Testis (tissue), 3 donors: ENCODE measurements around the gene BIVM. TPM values are rescaled to one million over a fixed set of nuclear protein-coding genes. Genes with fewer than 3 reads are reported as not detected.
A peak's percentile ranks its signal among the peaks of the same experiment; 100 is the strongest.

Experiments used
- DNase-seq: peaks from one replicate; pipeline ENCODE4 v3.0.0-alpha.2; 2019
- H3K27ac ChIP-seq, 2 donors: fragments of 200-600 bp; sonication (generic); one replicate each; pipeline ENCODE4 v1.5.1; 2019
- H3K27me3 ChIP-seq: fragments of 200-600 bp; sonication (generic); one replicate; pipeline ENCODE4 v1.5.1; 2019
- H3K36me3 ChIP-seq: fragments of 200-600 bp; sonication (generic); one replicate; pipeline ENCODE4 v1.5.1; 2017; ENCODE audit warnings: low read depth; ENCODE audit errors: missing control alignments
- H3K4me1 ChIP-seq: fragments of 200-600 bp; sonication (generic); one replicate; pipeline ENCODE4 v1.5.1; 2019
- H3K4me3 ChIP-seq, 2 donors: fragments of 200-600 bp; sonication (generic); one replicate each; pipeline ENCODE4 v1.5.1; 2017 to 2019
- H3K9me3 ChIP-seq: fragments of 200-600 bp; sonication (generic); one replicate; pipeline ENCODE4 v1.5.1; 2017
- POLR2A ChIP-seq: fragments of 450-650 bp; IDR thresholded peaks from one replicate; pipeline ENCODE4 v1.6.1; 2017; ENCODE audit warnings: antibody characterized with exemption, mild to moderate bottlenecking, moderate library complexity
- WGBS, 2 donors: methylation state at CpG; one replicate each; pipeline ENCODE4 v1.1.5; 2018; 5-methylcytosine and 5-hydroxymethylcytosine counted together
- intact Hi-C: fragments of 100-400 bp; cut with DNase I; formaldehyde crosslinking; loops from one replicate; pipeline ENCODE4 v1.15.1; 2023; ENCODE audit warnings: low total_unique reads
- polyA plus RNA-seq: library from polyadenylated mRNA; stranded (reverse); fragments of 350-450 nt; fragmentation: Illumina TruSeq; extraction: RNeasy Lipid Tissue Mini Kit (QIAGEN cat#74804); gene quantifications from one replicate; pipeline ENCODE4 v1.2.3, GENCODE V29; 2014; ENCODE audit warnings: low read depth, low replicate concordance; ENCODE audit not compliant: insufficient read depth
- total RNA-seq, 2 donors: library from RNA; depleted of rRNA; stranded (reverse); fragments of >200 nt; gene quantifications; one replicate each; pipeline ENCODE4 v1.2.3, GENCODE V29; 2016
- TF ChIP-seq, protein P1 (sequence below), 3 experiments: fragments of 450-650 bp in 2 of 3; fragments of 200-600 bp in 1 of 3; sonication (generic) in 1 of 3; IDR thresholded peaks; one replicate each; pipeline ENCODE4 v1.5.1; 2016 to 2019; ENCODE audit warnings: antibody characterized with exemption in 3 of 3, mild to moderate bottlenecking in 2 of 3, moderate library complexity in 1 of 3

BIVM gene
- total and polyA plus RNA-seq, 3 donors from 2014 or later: 4.7 to 9.1 (median 8.4) TPM

- Histone ChIP-seq H3K9me3 (no peaks in the 10 kb centered on the region), H3K36me3 (no peaks in the 10 kb centered on the region), H3K4me1 (no peaks in the 10 kb centered on the region), H3K27ac (peak overlapping the region; percentile 47 to 80), H3K27me3 (no peaks in the 10 kb centered on the region), H3K4me3 (peak overlapping the region; percentile 63 to 86)
- DNase-seq: peak; percentile 19
- intact Hi-C loops: no loop called here
- TF ChIP-seq, protein P1, sequence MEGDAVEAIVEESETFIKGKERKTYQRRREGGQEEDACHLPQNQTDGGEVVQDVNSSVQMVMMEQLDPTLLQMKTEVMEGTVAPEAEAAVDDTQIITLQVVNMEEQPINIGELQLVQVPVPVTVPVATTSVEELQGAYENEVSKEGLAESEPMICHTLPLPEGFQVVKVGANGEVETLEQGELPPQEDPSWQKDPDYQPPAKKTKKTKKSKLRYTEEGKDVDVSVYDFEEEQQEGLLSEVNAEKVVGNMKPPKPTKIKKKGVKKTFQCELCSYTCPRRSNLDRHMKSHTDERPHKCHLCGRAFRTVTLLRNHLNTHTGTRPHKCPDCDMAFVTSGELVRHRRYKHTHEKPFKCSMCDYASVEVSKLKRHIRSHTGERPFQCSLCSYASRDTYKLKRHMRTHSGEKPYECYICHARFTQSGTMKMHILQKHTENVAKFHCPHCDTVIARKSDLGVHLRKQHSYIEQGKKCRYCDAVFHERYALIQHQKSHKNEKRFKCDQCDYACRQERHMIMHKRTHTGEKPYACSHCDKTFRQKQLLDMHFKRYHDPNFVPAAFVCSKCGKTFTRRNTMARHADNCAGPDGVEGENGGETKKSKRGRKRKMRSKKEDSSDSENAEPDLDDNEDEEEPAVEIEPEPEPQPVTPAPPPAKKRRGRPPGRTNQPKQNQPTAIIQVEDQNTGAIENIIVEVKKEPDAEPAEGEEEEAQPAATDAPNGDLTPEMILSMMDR (IDR thresholded peaks at IDR 0.05): no peak
- no peak for TF ChIP-seq POLR2A
- 0 to 1% methylated on average over 33 to 55 of the region's 69 CpGs for WGBS, 2 donors
These were observed 666 bp downstream of the BIVM start for GRCh38 chr13:102799426-102800144.

- intact Hi-C loops: no loop called here
- Histone ChIP-seq H3K27me3 (no peaks in the 10 kb centered on the region), H3K36me3 (no peaks in the 10 kb centered on the region), H3K4me1 (no peaks in the 10 kb centered on the region), H3K9me3 (no peaks in the 10 kb centered on the region), H3K4me3 (peak overlapping the region; percentile 63 to 86), H3K27ac (peak overlapping the region; percentile 47 to 80)
- 2 to 3% methylated on average over 24 to 49 of the region's 81 CpGs for WGBS, 2 donors
- peak; percentile 78 for DNase-seq
- TF ChIP-seq POLR2A: no peak
- TF ChIP-seq, protein P1 (IDR thresholded peaks at IDR 0.05): peak; percentile 54 to 59 (median 55)
These were observed 1.5 kb downstream of the BIVM start for GRCh38 chr13:102800145-102801041.

DNA sequence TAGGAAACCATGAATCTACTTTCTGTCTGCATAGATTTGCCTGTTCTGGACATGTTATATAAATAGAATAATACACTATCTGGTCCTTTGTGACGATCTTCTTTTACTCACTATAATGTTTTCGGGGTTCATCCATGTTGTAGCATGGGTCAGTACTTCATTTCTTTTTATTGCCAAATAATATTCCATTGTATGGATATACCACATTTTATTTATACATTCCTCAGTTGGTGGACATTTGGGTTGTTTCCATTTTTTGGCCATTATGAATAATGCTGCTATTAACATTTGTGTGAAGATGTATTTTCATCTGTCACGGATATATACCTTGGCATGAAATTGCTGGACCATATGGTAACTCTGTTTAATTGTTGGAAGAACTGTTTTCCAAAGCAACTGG is 6.8 kb downstream of the BIVM start:
- intact Hi-C loops: no loop called here
- TF ChIP-seq, protein P1 (IDR thresholded peaks at IDR 0.05): no peak
- TF ChIP-seq POLR2A: no peak

GRCh38 chr13:102807699-102808098 is 8.8 kb downstream of the BIVM start:
- TF ChIP-seq, protein P1 (IDR thresholded peaks at IDR 0.05): no peak
- TF ChIP-seq POLR2A: no peak
- no peaks in the 10 kb centered on the region for H3K36me3 ChIP-seq
- no peaks in the 10 kb centered on the region for H3K9me3 ChIP-seq
- H3K27ac ChIP-seq: no peak overlapping the region
- no peaks in the 10 kb centered on the region for H3K27me3 ChIP-seq
- no peak overlapping the region for H3K4me3 ChIP-seq
- intact Hi-C loops: no loop called here
- no peaks in the 10 kb centered on the region for H3K4me1 ChIP-seq
- DNase-seq: no peak
- WGBS, 2 donors: 93 to 94% methylated on average over 3 of the region's 3 CpGs

More for the DNA sequence above, 6.8 kb downstream of the BIVM start:
- H3K36me3 ChIP-seq: no peaks in the 10 kb centered on the region
- H3K27ac ChIP-seq: no peak overlapping the region
- H3K27me3 ChIP-seq: no peaks in the 10 kb centered on the region
- no peaks in the 10 kb centered on the region for H3K9me3 ChIP-seq
- H3K4me1 ChIP-seq: no peaks in the 10 kb centered on the region
- DNase-seq: no peak
- 93 to 95% methylated on average over 3 of the region's 3 CpGs for WGBS, 2 donors
- no peak overlapping the region for H3K4me3 ChIP-seq
